ENCODE data around the gene EXOSC5. TPM values are rescaled to one million over a fixed set of nuclear protein-coding genes. Genes with fewer than 3 reads are reported as not detected.
"Not testable (repeated sequence)": the region's sequence is repeated elsewhere in the genome, so short reads cannot be mapped to it uniquely, and the experiment has no call there.

EXOSC5 gene
- total RNA-seq, 1 donor from 2014 or later: 30.3 TPM

GRCh38 chr19:41412953-41413352 lies 15.8 kb upstream of the EXOSC5 start:
- intact Hi-C loops (cut with DNase I): no loop called here

GRCh38 chr19:41411968-41412265 lies 14.8 kb upstream of the EXOSC5 start:
- no peak overlapping the region for H3K27ac ChIP-seq
- DNase-seq (ENCODE audit: low spot score in 2 of 2): no peak
- H3K36me3 ChIP-seq: peaks cover 53 to 54% of the 10 kb centered on the region in 2 donors

More at GRCh38 chr19:41412953-41413352, 15.8 kb upstream of the EXOSC5 start:
- H3K9me3 ChIP-seq: no peaks in the 10 kb centered on the region
- peaks cover 0 to 6% of the 10 kb centered on the region in 2 donors for H3K4me1 ChIP-seq
- no peak for TF ChIP-seq CTCF (IDR thresholded peaks at IDR 0.05)
- H3K4me3 ChIP-seq: no peak overlapping the region
- peaks cover 60 to 61% of the 10 kb centered on the region in 2 donors for H3K36me3 ChIP-seq
- no peak overlapping the region for H3K27ac ChIP-seq
- H3K27me3 ChIP-seq: no peaks in the 10 kb centered on the region
- no peak for DNase-seq (ENCODE audit: low spot score in 2 of 2)

GRCh38 chr19:41411100-41411967 lies 14.2 kb upstream of the EXOSC5 start:
- TF ChIP-seq CTCF (IDR thresholded peaks at IDR 0.05): no peak
- no peak for DNase-seq (ENCODE audit: low spot score in 2 of 2)
- Histone ChIP-seq H3K36me3 (peaks cover 47 to 48% of the 10 kb centered on the region in 2 donors), H3K4me1 (peaks cover 0 to 6% of the 10 kb centered on the region in 2 donors), H3K9me3 (no peaks in the 10 kb centered on the region), H3K4me3 (no peak overlapping the region), H3K27me3 (no peaks in the 10 kb centered on the region), H3K27ac (no peak overlapping the region)
- intact Hi-C loops (cut with DNase I): no loop called here

More at GRCh38 chr19:41411968-41412265, 14.8 kb upstream of the EXOSC5 start:
- no peaks in the 10 kb centered on the region for H3K27me3 ChIP-seq
- peaks cover 0 to 6% of the 10 kb centered on the region in 2 donors for H3K4me1 ChIP-seq
- no peak overlapping the region for H3K4me3 ChIP-seq
- H3K9me3 ChIP-seq: no peaks in the 10 kb centered on the region
- TF ChIP-seq CTCF (IDR thresholded peaks at IDR 0.05): no peak
- intact Hi-C loops (cut with DNase I): no loop called here

GRCh38 chr19:41410336-41411054 lies 13.3 kb upstream of the EXOSC5 start:
- DNase-seq (ENCODE audit: low spot score in 2 of 2): no peak
- peaks cover 0 to 6% of the 10 kb centered on the region in 2 donors for H3K4me1 ChIP-seq
- H3K4me3 ChIP-seq: no peak overlapping the region
- intact Hi-C loops (cut with DNase I): no loop called here
- TF ChIP-seq CTCF (IDR thresholded peaks at IDR 0.05): no peak
- peak overlapping the region in 1 of 2 donors; percentile 3 for H3K27ac ChIP-seq
- peaks cover 42 to 45% of the 10 kb centered on the region in 2 donors for H3K36me3 ChIP-seq
- no peaks in the 10 kb centered on the region for H3K9me3 ChIP-seq
- H3K27me3 ChIP-seq: no peaks in the 10 kb centered on the region

- no peak for TF ChIP-seq CTCF (IDR thresholded peaks at IDR 0.05)
Measured at GRCh38 chr19:41409288-41409687, 12.1 kb upstream of the EXOSC5 start.

GRCh38 chr19:41408846-41409245 lies 11.7 kb upstream of the EXOSC5 start:
- intact Hi-C loops (cut with DNase I); H3K4me3 ChIP-seq; H3K9me3 ChIP-seq; H3K4me1 ChIP-seq; H3K27me3 ChIP-seq; DNase-seq (ENCODE audit: low spot score in 2 of 2): not testable (repeated sequence)
- peak overlapping the region in 1 of 2 donors; percentile 9 for H3K27ac ChIP-seq
- H3K36me3 ChIP-seq: peaks cover 26 to 28% of the 10 kb centered on the region in 2 donors

More at GRCh38 chr19:41409288-41409687, 12.1 kb upstream of the EXOSC5 start:
- DNase-seq (ENCODE audit: low spot score in 2 of 2): no peak
- Histone ChIP-seq H3K27me3 (no peaks in the 10 kb centered on the region), H3K4me1 (peaks cover 0 to 6% of the 10 kb centered on the region in 2 donors), H3K4me3 (no peak overlapping the region), H3K9me3 (no peaks in the 10 kb centered on the region), H3K27ac (peak overlapping the region in 1 of 2 donors; percentile 9), H3K36me3 (peaks cover 30 to 33% of the 10 kb centered on the region in 2 donors)
- intact Hi-C loops (cut with DNase I): no loop called here

All from ascending aorta (tissue), 2 donors.